ENCODE data around the gene AHR. TPM values are rescaled to one million over a fixed set of nuclear protein-coding genes. Genes with fewer than 3 reads are reported as not detected.

Gene AHR
- total RNA-seq, 1 experiment from 2014 or later, result not detected

DNA sequence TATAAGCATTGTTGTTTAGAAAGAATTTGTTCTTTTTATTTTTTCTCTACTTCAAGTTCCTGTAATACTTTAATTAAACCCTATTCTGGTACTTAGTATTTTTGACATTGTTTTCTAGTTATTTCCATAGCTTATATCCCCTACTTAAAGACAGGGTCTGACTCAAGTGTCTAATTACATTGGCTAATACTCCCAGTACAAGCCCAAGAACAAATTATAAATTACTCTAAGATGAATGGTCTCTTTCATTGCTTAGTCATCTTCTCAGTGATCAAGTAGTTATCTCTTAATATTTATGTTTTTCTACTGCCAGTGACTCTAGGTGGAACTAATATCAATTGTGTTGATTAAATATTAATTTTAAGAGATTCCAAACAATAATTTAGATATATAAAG lies 21.6 kb downstream of the AHR start:
- no peaks in the 10 kb centered on the region for H3K79me2 ChIP-seq (ENCODE audit: low read length)
- no peaks in the 10 kb centered on the region for H3K27me3 ChIP-seq (ENCODE audit: low read length)
- no peak overlapping the region for H2AFZ ChIP-seq (ENCODE audit: low read length)
- no peaks in the 10 kb centered on the region for H3K36me3 ChIP-seq (ENCODE audit: insufficient read depth, low read length)
- H4K20me1 ChIP-seq (ENCODE audit: insufficient read depth, low read depth, low read length), result no peaks in the 10 kb centered on the region
- H3K4me1 ChIP-seq (ENCODE audit: low read length), result no peaks in the 10 kb centered on the region
- no peaks in the 10 kb centered on the region for H3K9me2 ChIP-seq (replicated peaks; ENCODE audit: insufficient read depth, low read length)
- no peak overlapping the region for H3K27ac ChIP-seq (ENCODE audit: low read length)
- DNase-seq, result no peak
- no peak overlapping the region for H3K9ac ChIP-seq (ENCODE audit: low read length)
- H3K9me3 ChIP-seq (ENCODE audit: low read length), result no peaks in the 10 kb centered on the region
- H3K4me3 ChIP-seq (ENCODE audit: low read length), result no peak overlapping the region
- H3K4me2 ChIP-seq (ENCODE audit: low read depth, low read length, poor library complexity, severe bottlenecking), result no peak overlapping the region

DNA sequence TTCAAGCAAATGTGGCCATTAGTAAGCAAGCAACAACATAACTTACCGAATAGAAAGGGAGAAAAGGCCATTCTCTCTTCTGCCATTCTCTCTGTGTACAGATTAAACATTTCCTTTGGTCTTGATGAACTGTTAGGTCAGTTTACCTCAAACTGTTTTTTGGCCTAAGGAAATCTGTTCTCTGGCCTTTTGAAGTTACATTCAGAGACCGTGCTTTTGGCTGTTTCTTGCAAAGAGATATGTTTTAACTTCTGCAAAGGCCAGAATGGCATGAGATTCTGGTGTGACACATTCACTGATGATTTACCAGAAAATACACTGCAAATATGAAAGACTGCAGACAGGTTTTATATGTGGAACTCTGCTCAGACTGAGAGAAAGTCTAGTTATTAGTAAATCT lies 22.2 kb downstream of the AHR start:
- H3K4me1 ChIP-seq (ENCODE audit: low read length), result no peaks in the 10 kb centered on the region
- no peaks in the 10 kb centered on the region for H4K20me1 ChIP-seq (ENCODE audit: insufficient read depth, low read depth, low read length)
- H3K79me2 ChIP-seq (ENCODE audit: low read length), result no peaks in the 10 kb centered on the region
- no peak overlapping the region for H3K4me2 ChIP-seq (ENCODE audit: low read depth, low read length, poor library complexity, severe bottlenecking)
- no peaks in the 10 kb centered on the region for H3K9me2 ChIP-seq (replicated peaks; ENCODE audit: insufficient read depth, low read length)
- H3K36me3 ChIP-seq (ENCODE audit: insufficient read depth, low read length), result no peaks in the 10 kb centered on the region
- no peak overlapping the region for H2AFZ ChIP-seq (ENCODE audit: low read length)
- H3K9ac ChIP-seq (ENCODE audit: low read length), result no peak overlapping the region
- H3K9me3 ChIP-seq (ENCODE audit: low read length), result no peaks in the 10 kb centered on the region
- H3K27me3 ChIP-seq (ENCODE audit: low read length), result no peaks in the 10 kb centered on the region
- H3K27ac ChIP-seq (ENCODE audit: low read length), result no peak overlapping the region
- no peak for DNase-seq
- no peak overlapping the region for H3K4me3 ChIP-seq (ENCODE audit: low read length)

DNA sequence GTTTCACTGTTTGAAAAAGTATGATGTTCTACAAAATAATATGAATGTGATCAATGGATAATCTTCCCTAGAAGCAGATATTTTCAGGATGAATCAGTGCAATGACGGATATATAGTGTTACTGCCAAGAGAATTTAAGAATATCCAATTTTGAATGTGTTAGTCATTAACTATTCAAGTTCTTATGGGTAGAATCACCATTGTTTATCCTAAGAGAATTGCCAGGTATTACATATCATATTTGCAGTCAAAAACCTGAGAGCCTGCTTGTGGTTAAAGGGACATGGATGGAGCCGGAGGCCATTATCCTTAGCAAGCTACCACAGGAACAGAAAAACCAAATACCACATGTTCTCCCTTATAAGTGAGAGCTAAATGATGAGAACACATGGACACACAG lies 26.9 kb downstream of the AHR start:
- H3K4me2 ChIP-seq (ENCODE audit: low read depth, low read length, poor library complexity, severe bottlenecking), result no peak overlapping the region
- H3K79me2 ChIP-seq (ENCODE audit: low read length), result no peaks in the 10 kb centered on the region
- H3K27ac ChIP-seq (ENCODE audit: low read length), result no peak overlapping the region
- no peak overlapping the region for H3K9ac ChIP-seq (ENCODE audit: low read length)
- no peaks in the 10 kb centered on the region for H3K9me2 ChIP-seq (replicated peaks; ENCODE audit: insufficient read depth, low read length)
- H2AFZ ChIP-seq (ENCODE audit: low read length), result no peak overlapping the region
- H3K4me1 ChIP-seq (ENCODE audit: low read length), result no peaks in the 10 kb centered on the region
- no peak for DNase-seq
- no peaks in the 10 kb centered on the region for H3K9me3 ChIP-seq (ENCODE audit: low read length)
- no peaks in the 10 kb centered on the region for H4K20me1 ChIP-seq (ENCODE audit: insufficient read depth, low read depth, low read length)
- H3K4me3 ChIP-seq (ENCODE audit: low read length), result no peak overlapping the region
- no peaks in the 10 kb centered on the region for H3K36me3 ChIP-seq (ENCODE audit: insufficient read depth, low read length)
- no peaks in the 10 kb centered on the region for H3K27me3 ChIP-seq (ENCODE audit: low read length)

DNA sequence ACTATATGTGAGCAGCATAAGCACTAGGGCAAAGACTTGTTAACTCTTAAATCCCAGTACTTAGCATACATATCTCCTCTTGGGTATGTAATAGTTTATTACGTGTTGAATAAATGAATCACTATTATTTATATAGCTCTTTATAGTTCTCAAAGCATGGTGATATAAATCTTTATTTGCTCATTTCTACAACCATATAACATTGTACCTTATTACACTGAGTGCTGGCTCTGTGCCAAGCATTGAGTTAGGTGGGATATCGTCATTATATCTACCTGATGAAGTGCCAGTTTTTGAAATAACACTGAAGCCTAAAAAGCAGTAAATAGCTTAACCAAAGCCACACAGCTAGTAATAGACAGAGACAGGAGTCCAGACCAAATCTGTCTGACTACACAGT lies 27.9 kb downstream of the AHR start:
- H3K36me3 ChIP-seq (ENCODE audit: insufficient read depth, low read length), result no peaks in the 10 kb centered on the region
- no peak overlapping the region for H3K4me3 ChIP-seq (ENCODE audit: low read length)
- DNase-seq, result no peak
- H4K20me1 ChIP-seq (ENCODE audit: insufficient read depth, low read depth, low read length), result no peaks in the 10 kb centered on the region
- no peaks in the 10 kb centered on the region for H3K4me1 ChIP-seq (ENCODE audit: low read length)
- H3K4me2 ChIP-seq (ENCODE audit: low read depth, low read length, poor library complexity, severe bottlenecking), result no peak overlapping the region
- no peak overlapping the region for H3K9ac ChIP-seq (ENCODE audit: low read length)
- no peak overlapping the region for H3K27ac ChIP-seq (ENCODE audit: low read length)
- H3K9me3 ChIP-seq (ENCODE audit: low read length), result no peaks in the 10 kb centered on the region
- no peaks in the 10 kb centered on the region for H3K79me2 ChIP-seq (ENCODE audit: low read length)
- H3K27me3 ChIP-seq (ENCODE audit: low read length), result no peaks in the 10 kb centered on the region
- no peak overlapping the region for H2AFZ ChIP-seq (ENCODE audit: low read length)
- H3K9me2 ChIP-seq (replicated peaks; ENCODE audit: insufficient read depth, low read length), result no peaks in the 10 kb centered on the region

DNA sequence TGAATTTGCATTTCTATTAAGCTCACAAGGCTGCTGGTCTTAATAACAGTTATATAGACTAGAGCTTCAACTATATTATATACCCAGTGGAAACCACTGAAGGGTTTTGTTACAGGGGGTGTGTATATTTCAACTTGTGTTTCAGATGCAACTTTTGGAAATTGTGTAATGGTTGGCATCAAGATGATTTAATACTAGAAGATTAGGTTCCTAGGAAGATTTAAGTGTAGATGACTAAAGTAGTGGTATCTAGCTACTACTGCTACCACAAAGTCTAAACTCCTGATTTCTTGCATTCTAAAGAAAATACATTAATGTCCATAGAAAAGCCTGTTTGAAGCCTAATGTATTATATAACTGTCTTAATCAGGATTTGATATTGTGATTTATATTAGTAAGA lies 30.2 kb downstream of the AHR start:
- Histone ChIP-seq H3K27me3 (ENCODE audit: low read length) (no peaks in the 10 kb centered on the region), H3K9ac (ENCODE audit: low read length) (no peak overlapping the region), H3K79me2 (ENCODE audit: low read length) (no peaks in the 10 kb centered on the region), H3K9me3 (ENCODE audit: low read length) (no peaks in the 10 kb centered on the region), H4K20me1 (ENCODE audit: insufficient read depth, low read depth, low read length) (no peaks in the 10 kb centered on the region), H2AFZ (ENCODE audit: low read length) (no peak overlapping the region), H3K36me3 (ENCODE audit: insufficient read depth, low read length) (no peaks in the 10 kb centered on the region), H3K4me1 (ENCODE audit: low read length) (no peaks in the 10 kb centered on the region), H3K4me3 (ENCODE audit: low read length) (no peak overlapping the region), H3K4me2 (ENCODE audit: low read depth, low read length, poor library complexity, severe bottlenecking) (no peak overlapping the region), H3K9me2 (replicated peaks; ENCODE audit: insufficient read depth, low read length) (no peaks in the 10 kb centered on the region), H3K27ac (ENCODE audit: low read length) (no peak overlapping the region)
- DNase-seq, result no peak

DNA sequence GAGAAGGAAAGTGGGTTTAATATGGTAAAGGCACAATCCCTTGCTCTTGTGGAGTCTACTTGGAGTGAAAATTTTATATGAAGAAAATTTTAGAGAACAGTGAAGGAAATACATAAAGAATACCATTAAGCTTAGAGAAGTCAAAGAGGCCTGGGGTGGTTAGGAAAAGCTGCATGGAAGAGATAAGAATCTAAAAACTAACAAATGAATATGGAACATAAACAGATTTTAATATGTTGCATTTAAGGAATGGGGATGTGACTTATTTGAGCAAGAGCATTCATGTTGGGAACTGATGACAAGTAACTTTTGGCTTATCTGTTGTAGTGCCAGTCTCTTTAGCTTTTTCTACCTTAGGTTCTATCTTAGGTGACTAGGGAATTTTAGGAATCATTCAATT lies 31.0 kb downstream of the AHR start:
- Histone ChIP-seq H3K9me2 (replicated peaks; ENCODE audit: insufficient read depth, low read length) (no peaks in the 10 kb centered on the region), H3K4me1 (ENCODE audit: low read length) (no peaks in the 10 kb centered on the region), H3K4me2 (ENCODE audit: low read depth, low read length, poor library complexity, severe bottlenecking) (no peak overlapping the region), H3K9ac (ENCODE audit: low read length) (no peak overlapping the region), H3K4me3 (ENCODE audit: low read length) (no peak overlapping the region), H3K9me3 (ENCODE audit: low read length) (no peaks in the 10 kb centered on the region), H3K36me3 (ENCODE audit: insufficient read depth, low read length) (no peaks in the 10 kb centered on the region), H3K79me2 (ENCODE audit: low read length) (no peaks in the 10 kb centered on the region), H2AFZ (ENCODE audit: low read length) (no peak overlapping the region), H3K27ac (ENCODE audit: low read length) (no peak overlapping the region), H4K20me1 (ENCODE audit: insufficient read depth, low read depth, low read length) (no peaks in the 10 kb centered on the region), H3K27me3 (ENCODE audit: low read length) (no peaks in the 10 kb centered on the region)
- DNase-seq, result no peak

DNA sequence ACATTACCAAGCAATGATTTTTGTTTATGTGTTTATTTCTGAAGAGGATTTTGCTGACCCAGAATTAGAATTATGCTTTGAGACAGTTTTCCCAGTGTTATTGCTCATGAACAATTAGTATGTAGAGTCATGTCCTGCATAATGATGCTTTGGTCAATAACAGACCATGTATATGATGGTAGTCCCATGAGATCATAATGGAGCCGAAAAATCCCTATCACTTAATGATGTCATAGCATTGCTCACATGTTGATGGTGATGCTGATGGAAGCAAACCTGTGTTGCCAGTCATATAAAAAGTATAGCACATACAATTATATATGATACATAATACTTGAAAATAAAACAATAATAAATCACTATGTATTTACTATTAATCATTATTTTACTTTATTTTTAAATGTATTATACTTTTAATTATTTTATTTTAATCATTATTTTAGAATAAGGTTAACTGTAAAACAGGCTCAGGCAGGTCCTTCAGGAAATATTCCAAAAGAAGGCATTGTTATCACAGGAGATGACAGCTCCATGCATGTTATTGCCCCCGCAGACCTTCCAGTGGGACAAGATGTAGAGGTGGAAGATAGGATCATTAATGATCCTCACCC lies 33.5 kb downstream of the AHR start:
- no peak overlapping the region for H3K4me3 ChIP-seq (ENCODE audit: low read length)
- no peak overlapping the region for H3K27ac ChIP-seq (ENCODE audit: low read length)
- H3K9me3 ChIP-seq (ENCODE audit: low read length), result no peaks in the 10 kb centered on the region
- H3K36me3 ChIP-seq (ENCODE audit: insufficient read depth, low read length), result no peaks in the 10 kb centered on the region
- H3K27me3 ChIP-seq (ENCODE audit: low read length), result no peaks in the 10 kb centered on the region
- no peaks in the 10 kb centered on the region for H3K4me1 ChIP-seq (ENCODE audit: low read length)
- no peaks in the 10 kb centered on the region for H3K9me2 ChIP-seq (replicated peaks; ENCODE audit: insufficient read depth, low read length)
- DNase-seq, result no peak
- H3K4me2 ChIP-seq (ENCODE audit: low read depth, low read length, poor library complexity, severe bottlenecking), result no peak overlapping the region
- no peaks in the 10 kb centered on the region for H3K79me2 ChIP-seq (ENCODE audit: low read length)
- no peak overlapping the region for H3K9ac ChIP-seq (ENCODE audit: low read length)
- H4K20me1 ChIP-seq (ENCODE audit: insufficient read depth, low read depth, low read length), result no peaks in the 10 kb centered on the region
- no peak overlapping the region for H2AFZ ChIP-seq (ENCODE audit: low read length)

DNA sequence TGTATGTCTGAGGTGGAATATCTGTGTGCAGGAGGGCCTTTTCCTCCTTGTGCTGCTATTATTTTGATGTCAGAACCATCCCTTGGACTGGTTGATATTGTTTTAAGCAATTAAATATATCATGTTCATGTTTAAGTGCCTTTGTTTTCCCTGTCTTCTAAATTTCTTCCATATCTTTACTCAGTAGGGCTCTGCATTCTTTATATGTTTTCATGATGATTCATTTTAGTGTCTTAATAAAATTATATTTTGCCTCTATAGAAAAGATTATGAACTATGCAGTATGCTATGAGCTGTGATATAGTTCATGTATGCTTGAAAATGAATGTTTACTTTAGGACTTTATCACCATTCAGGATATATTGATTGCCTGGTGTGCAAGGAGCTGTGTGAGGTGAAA lies 34.8 kb downstream of the AHR start:
- Histone ChIP-seq H2AFZ (ENCODE audit: low read length) (no peak overlapping the region), H4K20me1 (ENCODE audit: insufficient read depth, low read depth, low read length) (no peaks in the 10 kb centered on the region), H3K4me1 (ENCODE audit: low read length) (no peaks in the 10 kb centered on the region), H3K4me2 (ENCODE audit: low read depth, low read length, poor library complexity, severe bottlenecking) (no peak overlapping the region), H3K79me2 (ENCODE audit: low read length) (no peaks in the 10 kb centered on the region), H3K36me3 (ENCODE audit: insufficient read depth, low read length) (no peaks in the 10 kb centered on the region), H3K9me2 (replicated peaks; ENCODE audit: insufficient read depth, low read length) (no peaks in the 10 kb centered on the region), H3K9me3 (ENCODE audit: low read length) (no peaks in the 10 kb centered on the region), H3K27me3 (ENCODE audit: low read length) (no peaks in the 10 kb centered on the region), H3K4me3 (ENCODE audit: low read length) (no peak overlapping the region), H3K27ac (ENCODE audit: low read length) (no peak overlapping the region), H3K9ac (ENCODE audit: low read length) (no peak overlapping the region)
- DNase-seq, result no peak

DNA sequence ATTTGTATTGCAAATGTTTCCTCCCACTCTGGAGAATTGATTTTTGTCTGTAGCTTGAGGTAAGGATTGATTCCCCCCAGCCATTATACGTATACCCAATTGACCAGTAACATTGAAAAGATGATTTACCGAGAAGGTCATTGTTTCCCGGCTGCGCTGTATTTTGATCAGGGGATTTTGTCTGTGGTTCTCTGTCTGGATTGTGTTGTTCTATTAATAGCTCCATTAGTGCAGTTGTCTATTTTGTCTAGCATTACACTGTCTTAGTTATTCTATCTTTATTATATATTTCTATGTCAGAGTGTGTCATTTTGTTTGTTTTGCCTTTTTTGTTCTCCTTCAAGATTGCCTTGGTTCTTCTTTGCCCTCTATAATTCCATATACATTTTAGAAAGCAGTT lies 37.7 kb downstream of the AHR start:
- Histone ChIP-seq H2AFZ (ENCODE audit: low read length) (no peak overlapping the region), H3K9me2 (replicated peaks; ENCODE audit: insufficient read depth, low read length) (no peaks in the 10 kb centered on the region), H3K4me3 (ENCODE audit: low read length) (no peak overlapping the region), H3K4me2 (ENCODE audit: low read depth, low read length, poor library complexity, severe bottlenecking) (no peak overlapping the region), H3K27me3 (ENCODE audit: low read length) (no peaks in the 10 kb centered on the region), H3K9ac (ENCODE audit: low read length) (no peak overlapping the region), H3K79me2 (ENCODE audit: low read length) (no peaks in the 10 kb centered on the region), H3K9me3 (ENCODE audit: low read length) (no peaks in the 10 kb centered on the region), H3K36me3 (ENCODE audit: insufficient read depth, low read length) (no peaks in the 10 kb centered on the region), H3K4me1 (ENCODE audit: low read length) (no peaks in the 10 kb centered on the region), H3K27ac (ENCODE audit: low read length) (no peak overlapping the region), H4K20me1 (ENCODE audit: insufficient read depth, low read depth, low read length) (no peaks in the 10 kb centered on the region)
- DNase-seq, result no peak

Data from Karpas-422 (cell line).